NCI-H774 (cell line): Measurements from ENCODE around the gene AFMID.
"Not testable (repeated sequence)": the region's sequence is repeated elsewhere in the genome, so short reads cannot be mapped to it uniquely, and the experiment has no call there.

Experiments used
- DNase-seq: peaks from one replicate; lab custom pipeline; 2025; lab: John Stamatoyannopoulos, UW

AFMID gene

GRCh38 chr17:78154903-78155811 lies 32.0 kb upstream of the AFMID start:
- DNase-seq: no peak

GRCh38 chr17:78159575-78160158 lies 27.5 kb upstream of the AFMID start:
- DNase-seq: no peak

- no peak for DNase-seq
Observed at GRCh38 chr17:78163881-78164747, 23.0 kb upstream of the AFMID start.

DNA sequence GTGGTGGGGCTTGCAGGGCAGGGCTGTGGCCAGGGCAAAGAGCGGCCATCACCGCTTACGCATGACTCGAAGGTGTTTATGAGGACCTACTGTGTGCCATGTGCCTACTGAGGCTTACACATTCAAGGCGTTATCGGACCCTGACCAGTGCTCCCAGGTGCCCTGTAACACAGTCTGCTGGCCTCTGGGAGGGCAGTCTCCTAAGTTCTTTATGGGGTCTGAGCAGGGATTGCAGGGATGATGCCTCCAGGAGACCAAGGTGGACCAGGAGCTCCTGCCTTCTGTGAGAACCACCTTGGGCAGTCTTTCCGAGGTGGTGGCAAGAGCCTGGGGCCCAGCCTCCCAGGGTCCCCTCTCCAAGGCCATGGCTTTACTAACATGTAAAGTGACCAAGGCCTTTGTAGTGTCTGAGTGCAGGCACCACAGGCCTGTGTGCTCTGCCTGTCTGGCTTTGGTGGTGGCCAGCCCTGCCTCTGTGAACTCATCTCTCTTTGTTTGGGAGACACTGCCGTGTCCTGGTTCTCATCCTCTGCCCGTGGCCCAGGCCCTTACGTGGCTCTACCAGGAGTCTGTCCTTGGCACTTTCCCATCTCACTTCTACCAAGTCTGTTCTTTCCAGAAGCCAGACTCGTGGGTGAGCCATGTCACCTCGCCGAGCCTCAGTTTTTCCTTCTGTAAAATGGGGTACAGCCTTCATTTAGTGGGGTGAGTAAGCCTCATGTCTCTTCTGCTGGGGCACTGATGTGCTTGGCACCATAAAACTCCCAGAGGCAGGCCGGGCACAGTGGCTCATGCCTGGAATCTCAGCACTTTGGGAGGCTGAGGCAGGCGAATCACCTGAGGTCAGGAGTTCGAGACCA lies 22.2 kb upstream of the AFMID start:
- DNase-seq: no peak

- peak; percentile 49 for DNase-seq
Observed at GRCh38 chr17:78166416-78166815, 20.7 kb upstream of the AFMID start.

- DNase-seq: peak; percentile 88
Observed at GRCh38 chr17:78168242-78168902, 18.8 kb upstream of the AFMID start, which contains the start of gene SYNGR2. SYNGR2 (plus strand) TSS chr17:78168581; CDS start chr17:78168617, 36 bp downstream.

DNA sequence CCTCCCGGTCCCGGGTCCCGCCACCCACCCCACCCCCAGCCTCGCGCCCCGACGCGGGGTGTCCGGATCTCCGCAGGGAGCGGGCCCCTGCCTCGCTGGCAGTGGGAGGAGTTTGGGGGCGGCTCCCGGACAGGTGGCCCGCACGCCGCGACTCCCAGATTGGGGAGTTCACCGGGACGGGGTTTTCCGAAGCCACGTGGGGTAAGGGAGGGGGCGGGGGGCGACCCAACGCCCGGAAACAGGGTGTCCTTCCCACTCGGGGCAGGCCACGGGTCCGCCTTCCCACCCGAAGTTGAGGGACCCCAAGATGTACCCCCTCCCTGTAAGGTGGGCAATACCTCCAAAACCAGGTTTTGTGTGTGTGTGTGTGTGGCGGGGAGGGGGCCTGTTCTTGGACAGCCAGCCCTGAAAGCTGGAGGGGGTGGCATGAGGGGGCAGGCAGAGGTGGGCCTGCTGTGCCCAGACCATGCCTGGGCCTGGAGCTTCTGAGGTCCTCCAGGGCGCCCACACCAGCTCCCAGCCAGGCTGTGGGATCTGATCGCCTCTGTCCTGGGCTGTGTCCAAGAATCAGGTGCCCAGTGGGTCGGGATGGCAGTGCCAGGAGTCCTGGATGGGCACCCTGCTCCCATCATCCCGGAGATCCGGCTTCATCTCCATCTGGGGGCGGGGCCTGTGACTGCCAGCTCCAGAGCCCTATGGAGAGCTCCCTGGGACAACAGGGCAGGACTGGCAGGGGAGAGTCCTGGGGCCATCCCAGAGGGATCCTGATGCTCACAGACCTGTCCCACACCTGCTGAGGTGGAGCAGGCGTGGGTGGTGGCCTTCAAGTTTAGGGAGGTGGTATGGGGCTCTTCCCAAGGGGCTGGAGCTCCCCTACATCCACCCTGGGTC lies 18.0 kb upstream of the AFMID start:
- no peak for DNase-seq

GRCh38 chr17:78170692-78171590 lies 16.2 kb upstream of the AFMID start:
- no peak for DNase-seq

DNA sequence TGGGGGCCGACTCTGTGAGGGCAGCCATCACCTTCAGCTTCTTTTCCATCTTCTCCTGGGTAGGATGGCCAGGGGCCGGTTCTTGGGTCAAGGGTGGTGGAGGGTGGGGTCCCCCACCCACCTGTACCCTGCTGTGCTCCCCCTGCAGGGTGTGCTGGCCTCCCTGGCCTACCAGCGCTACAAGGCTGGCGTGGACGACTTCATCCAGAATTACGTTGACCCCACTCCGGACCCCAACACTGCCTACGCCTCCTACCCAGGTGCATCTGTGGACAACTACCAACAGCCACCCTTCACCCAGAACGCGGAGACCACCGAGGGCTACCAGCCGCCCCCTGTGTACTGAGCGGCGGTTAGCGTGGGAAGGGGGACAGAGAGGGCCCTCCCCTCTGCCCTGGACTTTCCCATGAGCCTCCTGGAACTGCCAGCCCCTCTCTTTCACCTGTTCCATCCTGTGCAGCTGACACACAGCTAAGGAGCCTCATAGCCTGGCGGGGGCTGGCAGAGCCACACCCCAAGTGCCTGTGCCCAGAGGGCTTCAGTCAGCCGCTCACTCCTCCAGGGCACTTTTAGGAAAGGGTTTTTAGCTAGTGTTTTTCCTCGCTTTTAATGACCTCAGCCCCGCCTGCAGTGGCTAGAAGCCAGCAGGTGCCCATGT lies 15.4 kb upstream of the AFMID start:
- not testable (repeated sequence) for DNase-seq

DNA sequence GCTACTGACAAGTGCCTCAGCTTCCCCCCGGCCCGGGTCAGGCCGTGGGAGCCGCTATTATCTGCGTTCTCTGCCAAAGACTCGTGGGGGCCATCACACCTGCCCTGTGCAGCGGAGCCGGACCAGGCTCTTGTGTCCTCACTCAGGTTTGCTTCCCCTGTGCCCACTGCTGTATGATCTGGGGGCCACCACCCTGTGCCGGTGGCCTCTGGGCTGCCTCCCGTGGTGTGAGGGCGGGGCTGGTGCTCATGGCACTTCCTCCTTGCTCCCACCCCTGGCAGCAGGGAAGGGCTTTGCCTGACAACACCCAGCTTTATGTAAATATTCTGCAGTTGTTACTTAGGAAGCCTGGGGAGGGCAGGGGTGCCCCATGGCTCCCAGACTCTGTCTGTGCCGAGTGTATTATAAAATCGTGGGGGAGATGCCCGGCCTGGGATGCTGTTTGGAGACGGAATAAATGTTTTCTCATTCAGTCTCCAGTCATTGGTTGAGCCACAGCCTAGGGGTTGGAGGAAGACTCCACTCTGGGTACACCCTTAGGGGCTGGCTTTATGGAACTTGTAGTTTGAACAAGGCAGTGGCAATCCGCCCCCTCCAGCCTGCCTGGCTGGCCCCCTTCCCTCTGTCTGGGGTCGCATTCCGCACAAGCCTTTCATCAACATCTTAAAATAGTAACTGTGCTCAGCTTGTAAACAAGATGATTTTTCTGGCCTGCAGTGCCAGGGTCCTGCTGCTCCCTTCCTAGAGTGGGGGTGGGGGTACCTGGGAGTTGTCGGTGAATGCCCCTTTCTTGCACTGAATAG lies 14.7 kb upstream of the AFMID start:
- DNase-seq: no peak

DNA sequence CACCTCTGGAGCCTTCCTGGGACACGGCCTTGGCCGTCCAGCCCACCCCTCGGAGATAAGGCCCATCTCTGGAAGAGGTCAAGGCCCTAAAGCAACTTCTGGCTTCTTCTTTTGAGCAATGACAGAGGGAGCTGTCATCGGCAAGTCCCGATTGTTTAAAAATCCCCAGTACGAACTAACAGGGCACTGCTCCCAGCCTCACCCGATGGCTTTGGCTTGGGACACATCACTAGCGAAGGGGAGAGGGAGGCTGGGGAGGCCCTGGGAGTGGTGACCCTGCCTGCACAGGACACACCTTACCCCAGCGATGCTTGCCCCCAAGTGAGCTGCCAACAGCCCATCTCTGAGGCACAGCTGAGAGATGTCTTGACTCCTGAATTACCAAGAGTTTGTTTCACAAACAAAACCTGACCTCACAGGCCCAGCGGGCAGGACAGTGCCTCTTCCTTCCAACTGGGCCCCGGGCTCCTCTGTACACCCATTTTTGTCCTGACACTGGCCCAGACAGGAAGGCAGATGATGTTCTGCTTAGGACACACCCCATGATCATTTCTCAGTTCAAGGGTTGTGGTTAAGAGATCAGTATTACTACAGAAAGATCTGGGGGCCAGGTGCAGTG lies 14.0 kb upstream of the AFMID start:
- DNase-seq: no peak

DNA sequence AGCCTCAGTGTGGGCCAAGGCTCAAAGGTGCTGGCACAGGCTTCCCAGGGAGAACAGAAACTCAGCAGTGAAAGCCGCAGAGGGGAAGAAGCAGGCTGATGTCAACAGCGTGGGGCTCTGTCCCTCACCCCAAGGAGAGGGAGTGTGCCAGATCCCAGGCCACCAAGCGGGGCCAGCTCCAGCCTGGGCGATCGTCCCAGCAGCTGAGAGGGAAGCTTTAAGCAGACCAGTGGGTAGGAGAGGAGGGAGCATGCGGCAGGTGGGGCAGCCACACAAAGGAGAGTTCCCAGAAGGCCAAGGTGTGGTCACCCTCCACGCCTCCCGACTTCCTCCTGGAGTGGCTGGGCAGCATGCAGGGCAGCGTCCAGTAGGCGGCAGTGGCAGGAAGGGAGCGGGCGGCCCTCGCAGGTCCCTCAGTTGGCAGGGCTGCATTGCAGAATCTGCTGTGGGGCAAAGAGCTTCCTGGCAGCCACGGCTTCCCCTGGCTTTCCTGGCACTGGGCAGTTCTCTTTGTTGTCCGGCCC lies 12.8 kb upstream of the AFMID start:
- DNase-seq: peak; percentile 48

DNA sequence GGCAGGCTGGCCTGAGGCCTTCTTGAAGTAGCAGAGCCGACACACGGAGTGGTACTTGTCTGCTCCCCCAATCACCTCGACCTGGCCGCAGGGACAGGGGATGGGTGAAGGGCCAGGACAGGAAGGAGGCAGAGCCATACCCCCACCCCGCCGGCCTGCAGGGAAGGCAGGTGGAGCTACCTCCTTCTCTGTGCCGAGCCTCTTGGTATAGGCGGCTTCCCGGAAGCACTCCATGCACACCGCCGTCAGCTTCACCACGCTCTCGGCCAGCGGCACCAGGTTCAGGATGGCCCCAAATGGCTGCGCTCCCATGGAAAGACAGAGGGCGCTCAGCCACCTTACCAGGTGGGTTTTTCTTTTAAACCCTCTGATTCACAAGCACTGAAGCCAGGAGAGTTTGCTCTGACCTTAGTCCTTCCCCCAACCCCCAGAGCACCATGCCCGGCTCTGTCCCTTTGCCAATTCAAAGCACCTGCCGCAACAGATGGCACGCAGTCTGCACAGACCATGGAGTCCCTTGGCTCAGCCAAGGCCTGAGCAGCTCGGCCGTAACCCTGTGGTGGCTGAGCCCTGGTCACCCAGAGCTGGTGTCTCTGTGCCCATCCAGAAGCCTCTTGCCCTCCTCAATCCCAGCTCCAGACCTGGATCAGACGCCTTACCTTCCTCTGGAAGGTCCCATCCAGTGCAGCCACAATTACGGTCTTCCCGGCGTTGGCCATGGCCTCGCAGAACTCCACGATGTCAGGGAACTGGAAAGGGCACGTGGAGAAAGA lies 12.1 kb upstream of the AFMID start:
- peak; percentile 75 for DNase-seq

GRCh38 chr17:78175643-78175981 lies 11.6 kb upstream of the AFMID start:
- DNase-seq: no peak

- DNase-seq: no peak
Observed at GRCh38 chr17:78176548-78177025, 10.6 kb upstream of the AFMID start.

- DNase-seq: no peak
Observed at GRCh38 chr17:78179372-78179771, 7.8 kb upstream of the AFMID start.
